Neuronal stem cell (in vitro differentiated cells): ENCODE results near the gene COL8A2.

Experiments used
- DNase-seq: peaks from one replicate; pipeline ENCODE4 v3.0.0-alpha.2; 2013; ENCODE audit warnings: low spot score
- H2AFZ ChIP-seq: one replicate; pipeline ENCODE4 v1.6.1; 2013; ENCODE audit warnings: mild to moderate bottlenecking, low read length, inconsistent platforms
- H2AK5ac ChIP-seq: 2 replicates; pipeline ENCODE4 v1.6.1; 2013; ENCODE audit warnings: low read depth, mild to moderate bottlenecking, inconsistent platforms, low read length, moderate library complexity, mixed read lengths
- H2BK120ac ChIP-seq: 2 replicates; pipeline ENCODE4 v1.6.1; 2013; ENCODE audit warnings: low read depth, mild to moderate bottlenecking, inconsistent platforms, low read length, moderate library complexity, mixed read lengths
- H2BK12ac ChIP-seq: one replicate; pipeline ENCODE4 v1.6.1; 2013; ENCODE audit warnings: low read length, inconsistent platforms
- H2BK15ac ChIP-seq: 2 replicates; pipeline ENCODE4 v1.6.1; 2013; ENCODE audit warnings: mild to moderate bottlenecking, low read length, inconsistent platforms, mixed read lengths
- H2BK5ac ChIP-seq: one replicate; pipeline ENCODE4 v1.6.1; 2013; ENCODE audit warnings: inconsistent platforms, mild to moderate bottlenecking, low read length, moderate library complexity
- H3K14ac ChIP-seq: one replicate; pipeline ENCODE4 v1.6.1; 2013; ENCODE audit warnings: low read length, inconsistent platforms
- H3K18ac ChIP-seq: 2 replicates; pipeline ENCODE4 v1.6.1; 2013; ENCODE audit warnings: low read length, inconsistent platforms
- H3K23ac ChIP-seq: 2 replicates; pipeline ENCODE4 v1.6.1; 2013; ENCODE audit warnings: low read depth, mild to moderate bottlenecking, mixed read lengths, low read length, inconsistent platforms; ENCODE audit not compliant: poor library complexity
- H3K27ac ChIP-seq: replicated peaks from 3 replicates; pipeline ENCODE4 v1.5.1; 2013; ENCODE audit warnings: low read length, inconsistent platforms
- H3K27me3 ChIP-seq, 3 experiments: 2 replicates each; pipeline ENCODE4 v1.6.1; 2013; ENCODE audit warnings: low read length in 3 of 3, mild to moderate bottlenecking in 2 of 3, inconsistent platforms in 1 of 3, low read depth in 1 of 3, mixed read lengths in 1 of 3, moderate library complexity in 1 of 3; ENCODE audit not compliant: control insufficient read depth in 3 of 3, insufficient read depth in 3 of 3
- H3K36me3 ChIP-seq, 2 donors: replicated peaks in 1 of 2; 2 replicates each; pipeline ENCODE4 v1.6.1; 2013; ENCODE audit warnings: low read length in 2 of 2; ENCODE audit not compliant: control insufficient read depth in 2 of 2, insufficient read depth in 2 of 2
- H3K4ac ChIP-seq: 2 replicates; pipeline ENCODE4 v1.6.1; 2013; ENCODE audit warnings: inconsistent platforms, mild to moderate bottlenecking, low read length, moderate library complexity
- H3K4me1 ChIP-seq, 2 donors: 1 replicate in 1 of 2; 2 replicates in 1 of 2; pipeline ENCODE4 v1.6.1; 2013; ENCODE audit warnings: low read length in 2 of 2, low read depth in 1 of 2; ENCODE audit not compliant: control insufficient read depth in 2 of 2, insufficient read depth in 1 of 2
- H3K4me2 ChIP-seq: one replicate; pipeline ENCODE4 v1.6.1; 2013; ENCODE audit warnings: mild to moderate bottlenecking, low read length, inconsistent platforms; ENCODE audit not compliant: insufficient read depth, poor library complexity, severe bottlenecking
- H3K4me3 ChIP-seq, 2 donors: 2 replicates each; pipeline ENCODE4 v1.5.1; 2013; ENCODE audit warnings: low read length in 2 of 2, mild to moderate bottlenecking in 2 of 2, inconsistent platforms in 1 of 2, moderate library complexity in 1 of 2
- H3K79me1 ChIP-seq: one replicate; pipeline ENCODE4 v1.6.1; 2013; ENCODE audit warnings: low read depth, mild to moderate bottlenecking, inconsistent platforms, low read length, moderate library complexity
- H3K9ac ChIP-seq: one replicate; pipeline ENCODE4 v1.6.1; 2013; ENCODE audit warnings: mild to moderate bottlenecking, low read depth, low read length, inconsistent platforms; ENCODE audit not compliant: poor library complexity
- H3K9me3 ChIP-seq, 2 donors: replicated peaks in 1 of 2; 2 replicates each; pipeline versions ENCODE3 to v1.6.1; 2013; ENCODE audit warnings: low read length in 2 of 2, mild to moderate bottlenecking in 2 of 2, inconsistent platforms in 1 of 2, low read depth in 1 of 2, mixed read lengths in 1 of 2, moderate library complexity in 1 of 2; ENCODE audit not compliant: control insufficient read depth in 2 of 2, insufficient read depth in 1 of 2
- H4K8ac ChIP-seq: one replicate; pipeline ENCODE4 v1.6.1; 2013; ENCODE audit warnings: low read depth, mild to moderate bottlenecking, inconsistent platforms, low read length, moderate library complexity
- H4K91ac ChIP-seq: one replicate; pipeline ENCODE4 v1.6.1; 2013; ENCODE audit warnings: low read length, low read depth, mild to moderate bottlenecking, inconsistent platforms; ENCODE audit not compliant: poor library complexity
- WGBS, 2 donors: extraction: QIAGEN DNeasy Blood & Tissue Kit; methylation state at CpG; one replicate each; pipeline ENCODE4 v1.1.7; 2013; ENCODE audit warnings: missing lambda C conversion rate in 2 of 2, mixed read lengths in 1 of 2; ENCODE audit not compliant: insufficient read length in 2 of 2, insufficient replicate concordance in 1 of 2; ENCODE audit errors: extremely low coverage in 2 of 2; 5-methylcytosine and 5-hydroxymethylcytosine counted together

COL8A2 gene

GRCh38 chr1:36149237-36149972 is 24.4 kb upstream of the COL8A2 start, which contains the start of gene TRAPPC3:
Gene TRAPPC3, minus strand, starts transcription at chr1:36149486. Its CDS starts 108 bp downstream, at chr1:36149378.
- no CpG with 5 or more reads among the region's 62 CpGs for WGBS, 2 donors

GRCh38 chr1:36148821-36149236 is 23.8 kb upstream of the COL8A2 start:
- H4K8ac ChIP-seq: no peak overlapping the region
- no peak for DNase-seq
- H2BK120ac ChIP-seq: no peak overlapping the region
- peaks cover 0 to 6% of the 10 kb centered on the region in 2 donors for H3K36me3 ChIP-seq
- H3K14ac ChIP-seq: no peak overlapping the region
- no CpG with 5 or more reads among the region's 16 CpGs for WGBS, 2 donors
- no peak overlapping the region for H2AK5ac ChIP-seq
- no peak overlapping the region for H3K4ac ChIP-seq
- no peak overlapping the region for H2BK5ac ChIP-seq
- H3K23ac ChIP-seq: no peak overlapping the region
- peaks cover 2 to 8% of the 10 kb centered on the region in 2 donors for H3K9me3 ChIP-seq
- H3K27ac ChIP-seq: peak overlapping the region; percentile 79
- peak overlapping the region; percentile 60 for H3K4me2 ChIP-seq
- H4K91ac ChIP-seq: no peak overlapping the region
- peak overlapping the region; percentile 92 for H3K18ac ChIP-seq
- peak overlapping the region; percentile 83 for H3K9ac ChIP-seq
- peak overlapping the region; percentile 79 to 81 for H3K4me3 ChIP-seq
- peak overlapping the region; percentile 26 for H2BK12ac ChIP-seq
- H3K4me1 ChIP-seq: peaks cover 23 to 24% of the 10 kb centered on the region in 2 donors
- no peaks in the 10 kb centered on the region for H3K79me1 ChIP-seq
- no peak overlapping the region for H2BK15ac ChIP-seq
- peak overlapping the region; percentile 85 for H2AFZ ChIP-seq
- no peaks in the 10 kb centered on the region for H3K27me3 ChIP-seq

More at GRCh38 chr1:36149237-36149972, 24.4 kb upstream of the COL8A2 start, which contains the start of gene TRAPPC3:
- Histone ChIP-seq H2AFZ (peak within 1 kb of the TSS; percentile 85), H3K4me2 (peak within 1 kb of the TSS; percentile 60), H3K23ac (peak within 1 kb of the TSS; percentile 83), H2BK120ac (no peak within 1 kb of the TSS), H4K91ac (no peak within 1 kb of the TSS), H3K79me1 (no peaks in the 10 kb centered on the region), H2AK5ac (no peak within 1 kb of the TSS), H2BK15ac (peak within 1 kb of the TSS; percentile 1), H2BK12ac (peak within 1 kb of the TSS; percentile 26), H3K9me3 (peaks cover 2 to 8% of the 10 kb centered on the region in 2 donors), H4K8ac (no peak within 1 kb of the TSS), H3K27ac (peak within 1 kb of the TSS; percentile 79), H3K4me1 (peaks cover 26 to 28% of the 10 kb centered on the region in 2 donors), H3K18ac (peak within 1 kb of the TSS; percentile 92), H3K4me3 (peak within 1 kb of the TSS; percentile 79 to 81), H3K14ac (no peak within 1 kb of the TSS), H3K27me3 (no peaks in the 10 kb centered on the region), H3K4ac (no peak within 1 kb of the TSS), H3K9ac (peak within 1 kb of the TSS; percentile 83), H3K36me3 (peaks cover 0 to 6% of the 10 kb centered on the region in 2 donors), H2BK5ac (no peak within 1 kb of the TSS)
- peak; percentile 100 for DNase-seq

GRCh38 chr1:36144413-36144812 is 19.4 kb upstream of the COL8A2 start:
- H2AFZ ChIP-seq: no peak overlapping the region
- H3K79me1 ChIP-seq: no peaks in the 10 kb centered on the region
- no peak overlapping the region for H3K18ac ChIP-seq
- H3K27ac ChIP-seq: no peak overlapping the region
- H4K8ac ChIP-seq: no peak overlapping the region
- H3K14ac ChIP-seq: no peak overlapping the region
- H3K9me3 ChIP-seq: peaks cover 2 to 8% of the 10 kb centered on the region in 2 donors
- no peak overlapping the region for H2BK5ac ChIP-seq
- H2AK5ac ChIP-seq: no peak overlapping the region
- no peak overlapping the region for H2BK120ac ChIP-seq
- peaks cover 4% of the 10 kb centered on the region in 2 donors for H3K4me1 ChIP-seq
- no peak overlapping the region for H3K23ac ChIP-seq
- H3K4ac ChIP-seq: no peak overlapping the region
- H2BK12ac ChIP-seq: no peak overlapping the region
- no peak for DNase-seq
- no peak overlapping the region for H3K4me3 ChIP-seq
- H3K9ac ChIP-seq: no peak overlapping the region
- no peaks in the 10 kb centered on the region for H3K27me3 ChIP-seq
- no peak overlapping the region for H2BK15ac ChIP-seq
- no peak overlapping the region for H3K4me2 ChIP-seq
- no peak overlapping the region for H4K91ac ChIP-seq
- no CpG with 5 or more reads among the region's 2 CpGs for WGBS, 2 donors
- H3K36me3 ChIP-seq: peaks cover 0 to 16% of the 10 kb centered on the region in 2 donors

- Histone ChIP-seq H3K9me3 (peaks cover 2 to 8% of the 10 kb centered on the region in 2 donors), H3K27ac (no peak overlapping the region), H3K4me1 (peaks cover 0 to under 1% of the 10 kb centered on the region in 2 donors), H3K4ac (no peak overlapping the region), H3K14ac (no peak overlapping the region), H3K4me2 (no peak overlapping the region), H2BK12ac (no peak overlapping the region), H3K27me3 (no peaks in the 10 kb centered on the region), H4K91ac (no peak overlapping the region), H4K8ac (no peak overlapping the region), H2AFZ (no peak overlapping the region), H2BK15ac (no peak overlapping the region), H3K18ac (no peak overlapping the region), H3K9ac (no peak overlapping the region), H2BK120ac (no peak overlapping the region), H3K79me1 (no peaks in the 10 kb centered on the region), H2AK5ac (no peak overlapping the region), H3K23ac (no peak overlapping the region), H3K4me3 (no peak overlapping the region), H2BK5ac (no peak overlapping the region), H3K36me3 (peaks cover 0 to 20% of the 10 kb centered on the region in 2 donors)
- no CpG with 5 or more reads among the region's 4 CpGs for WGBS, 2 donors
- DNase-seq: no peak
Measured at GRCh38 chr1:36143424-36143823, 18.4 kb upstream of the COL8A2 start.
